NOMO-1 (cell line): ENCODE results near the gene ESPL1.

Experiments
- DNase-seq, 2 experiments: peaks; one replicate each; lab custom pipeline; 2025; ENCODE audit not compliant: unreplicated experiment in 2 of 2; lab: John Stamatoyannopoulos, UW

ESPL1 gene

DNA sequence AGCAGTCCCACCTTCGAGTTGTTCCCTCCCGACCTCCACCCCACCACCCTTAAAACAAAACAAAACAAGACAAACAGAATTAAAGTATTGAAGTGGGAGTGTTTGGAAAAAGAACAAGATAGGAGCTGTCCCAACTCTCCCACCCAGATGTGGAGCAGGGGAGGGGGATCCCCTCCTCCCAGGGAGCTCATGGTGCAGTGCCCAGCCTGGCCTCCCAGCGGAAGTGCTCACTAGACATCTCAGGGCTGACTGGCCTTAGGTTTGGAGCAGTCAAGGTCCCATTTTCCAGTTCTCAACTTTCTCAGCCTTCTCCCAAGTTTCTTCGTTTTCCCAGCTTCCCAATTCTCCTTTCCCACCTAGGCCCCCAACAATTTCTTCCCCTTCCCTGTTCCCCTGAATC is 65.2 kb downstream of the ESPL1 start:
- DNase-seq, result no peak

DNA sequence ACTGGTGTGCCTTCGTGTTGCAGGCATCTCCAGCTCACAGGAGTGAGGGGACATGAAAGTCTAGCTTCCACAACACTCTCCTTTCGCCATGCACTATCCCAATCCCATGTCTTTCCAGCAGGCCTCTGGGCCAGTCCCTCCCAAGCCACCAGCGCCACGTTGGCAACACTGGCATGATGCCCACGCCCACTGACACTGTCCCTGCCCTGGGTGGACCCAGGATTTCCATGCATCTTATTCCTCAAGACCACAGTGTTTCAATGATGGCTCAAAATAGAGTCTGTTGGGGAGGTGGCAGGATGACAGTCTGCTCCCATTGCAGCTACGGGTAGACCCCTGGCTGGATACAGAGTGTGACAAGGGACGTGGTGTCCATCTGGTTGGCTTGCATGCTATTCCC is 65.7 kb downstream of the ESPL1 start:
- no peak for DNase-seq

DNA sequence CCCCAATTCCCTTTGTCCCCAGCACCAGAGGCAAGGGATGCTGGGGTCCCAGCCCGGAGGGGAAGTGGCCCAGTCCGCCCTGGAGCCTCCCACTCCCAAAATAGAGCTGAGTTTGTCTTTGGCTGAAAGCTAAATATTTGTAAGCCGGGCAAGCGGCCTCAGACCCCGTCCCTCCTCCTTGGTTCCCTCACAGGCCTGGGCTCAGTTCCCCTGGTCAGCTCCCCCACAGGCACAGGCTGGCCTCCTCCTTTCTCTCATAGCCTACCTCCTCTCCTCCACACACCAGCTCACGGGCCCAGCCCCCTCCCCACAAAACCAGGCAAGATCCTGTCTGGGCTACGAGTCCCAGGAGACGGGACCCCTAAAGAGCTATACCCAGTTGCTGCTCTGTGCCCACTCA is 66.7 kb downstream of the ESPL1 start:
- no peak for DNase-seq

DNA sequence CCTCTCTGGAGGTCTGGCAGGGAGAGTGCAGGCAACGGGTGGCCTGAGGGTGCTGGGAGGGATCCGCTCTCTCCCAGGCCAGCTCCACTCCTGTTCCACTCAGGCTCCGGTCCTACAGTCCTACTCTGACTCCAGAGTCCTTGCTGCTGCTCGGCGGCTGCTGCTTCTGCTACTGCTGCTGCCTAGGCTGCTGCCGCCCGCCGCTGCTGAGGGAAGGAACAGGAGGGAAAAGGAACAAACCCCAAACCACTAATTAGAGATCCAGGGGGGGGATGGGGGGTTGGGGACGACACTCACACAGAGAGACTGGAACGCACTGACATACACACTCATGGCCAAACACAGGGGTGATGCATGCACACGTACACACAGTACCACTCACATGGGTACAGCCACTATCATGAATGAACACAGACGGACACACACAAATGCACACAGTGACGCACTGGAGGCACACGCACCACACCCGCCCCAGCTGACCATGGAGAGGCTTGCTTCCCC is 68.1 kb downstream of the ESPL1 start, which contains the start of gene SP7:
Gene SP7, minus strand, starts transcription at position 174 of the 501 bp plus-strand sequence. CDS start 708 bp downstream, outside the sequence.
- peak; percentile 46 to 70 for DNase-seq

DNA sequence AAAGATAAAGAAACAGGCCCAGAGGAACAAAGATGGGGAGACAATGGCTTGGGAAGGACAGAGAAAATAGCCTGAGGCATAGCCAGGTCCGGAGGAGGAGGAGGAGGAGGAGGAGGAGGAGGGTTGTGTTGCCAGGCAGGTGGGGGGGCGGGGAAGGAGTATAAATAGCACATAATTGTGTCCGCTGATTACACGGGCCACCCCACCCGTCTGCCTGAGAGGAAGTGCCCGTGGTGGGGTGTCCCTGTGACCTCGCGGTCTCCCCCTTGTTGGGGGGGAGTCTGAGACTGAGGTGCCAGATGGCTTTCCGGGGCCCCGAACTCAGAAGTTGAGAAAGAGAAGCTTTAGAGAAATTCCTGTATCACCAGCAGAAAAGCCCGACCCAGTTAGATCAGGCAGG is 69.9 kb downstream of the ESPL1 start:
- DNase-seq, result no peak

DNA sequence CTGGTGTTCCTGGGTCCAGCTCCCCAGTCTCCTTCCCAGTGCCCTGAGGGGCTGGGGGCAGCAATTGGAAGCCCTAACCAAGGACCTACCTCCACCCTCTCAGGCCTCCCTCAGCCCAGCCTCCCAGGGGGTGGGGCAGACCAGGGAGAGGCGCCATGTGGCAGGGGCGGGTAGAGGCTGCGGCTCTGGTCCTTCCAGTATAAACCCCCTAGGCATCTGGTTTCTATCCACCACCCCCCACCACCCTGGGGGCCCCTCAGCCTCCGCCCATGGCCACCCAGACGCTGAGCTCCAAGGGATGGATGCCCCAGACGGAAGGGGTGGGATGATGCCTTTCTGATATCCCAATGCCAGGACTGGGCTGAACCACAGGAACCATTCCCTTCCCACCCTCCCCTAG is 70.8 kb downstream of the ESPL1 start:
- DNase-seq, result no peak

DNA sequence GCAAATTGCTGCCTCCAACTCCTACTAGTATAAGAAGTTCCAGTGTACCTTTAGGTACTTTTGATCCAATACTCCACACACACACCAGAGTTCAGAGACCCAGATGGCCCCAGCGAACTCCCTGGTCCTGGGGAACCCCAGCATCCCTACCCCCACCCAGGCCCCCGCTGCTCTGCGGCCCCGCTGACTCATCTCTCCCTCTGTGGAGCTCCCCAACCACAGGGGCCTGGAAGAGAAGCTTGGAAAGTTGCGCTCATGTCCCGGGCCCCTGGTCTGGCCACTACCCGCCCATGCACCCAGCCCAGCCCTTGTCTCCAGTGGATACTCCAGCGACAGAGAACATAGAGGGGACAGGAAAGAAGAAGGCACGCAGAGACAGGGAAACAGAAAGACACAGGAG is 72.3 kb downstream of the ESPL1 start:
- DNase-seq, result no peak
